Cortex of kidney (tissue), 1 donor: Measurements from ENCODE around the gene PAGR1.

Experiments used
- DNase-seq: peaks from one replicate; lab custom pipeline; 2025; lab: John Stamatoyannopoulos, UW

PAGR1 gene

GRCh38 chr16:29837841-29838240 is 21.9 kb downstream of the PAGR1 start:
- DNase-seq, result no peak

- DNase-seq, result no peak
These were observed 23.9 kb downstream of the PAGR1 start for GRCh38 chr16:29839822-29840221.

GRCh38 chr16:29840240-29840639 is 24.3 kb downstream of the PAGR1 start:
- DNase-seq, result no peak

GRCh38 chr16:29841631-29842030 is 25.7 kb downstream of the PAGR1 start:
- no peak for DNase-seq

- DNase-seq, result no peak
These were observed 26.9 kb downstream of the PAGR1 start for GRCh38 chr16:29842732-29843346.

GRCh38 chr16:29843931-29844330 is 28.0 kb downstream of the PAGR1 start:
- DNase-seq, result no peak

GRCh38 chr16:29844575-29845331 is 28.8 kb downstream of the PAGR1 start:
- DNase-seq, result no peak

GRCh38 chr16:29845656-29846055 is 29.7 kb downstream of the PAGR1 start:
- DNase-seq, result no peak

- no peak for DNase-seq
These were observed 32.7 kb downstream of the PAGR1 start for GRCh38 chr16:29848420-29849297.

- DNase-seq, result no peak
These were observed 33.6 kb downstream of the PAGR1 start for GRCh38 chr16:29849505-29849904.

GRCh38 chr16:29850998-29851397 is 35.0 kb downstream of the PAGR1 start:
- DNase-seq, result no peak

GRCh38 chr16:29852654-29853053 is 36.7 kb downstream of the PAGR1 start:
- DNase-seq, result no peak

GRCh38 chr16:29854520-29855100 is 38.7 kb downstream of the PAGR1 start:
- no peak for DNase-seq

- DNase-seq, result no peak
These were observed 41.3 kb downstream of the PAGR1 start for GRCh38 chr16:29857133-29857760.

GRCh38 chr16:29858149-29858849 is 42.3 kb downstream of the PAGR1 start:
- DNase-seq, result no peak

GRCh38 chr16:29858974-29859373 is 43.0 kb downstream of the PAGR1 start:
- no peak for DNase-seq

GRCh38 chr16:29860218-29860617 is 44.3 kb downstream of the PAGR1 start:
- DNase-seq, result no peak

GRCh38 chr16:29862383-29862883 is 46.5 kb downstream of the PAGR1 start:
- no peak for DNase-seq

- peak; percentile 64 for DNase-seq
These were observed 47.1 kb downstream of the PAGR1 start, which contains the start of gene CDIPT for GRCh38 chr16:29862884-29863668. Gene CDIPT (minus strand): TSS chr16:29863226. CDS start chr16:29862857, 369 bp downstream.

- no peak for DNase-seq
These were observed 47.7 kb downstream of the PAGR1 start for GRCh38 chr16:29863669-29863984.
